ENCODE results near the gene MTA3.
"Not testable (repeated sequence)": the region's sequence is repeated elsewhere in the genome, so short reads cannot be mapped to it uniquely, and the experiment has no call there.

Gene MTA3

GRCh38 chr2:42607101-42607637 lies 38.7 kb downstream of the MTA3 start:
- no peak for DNase-seq (ENCODE audit: low read depth in 2 of 2)

GRCh38 chr2:42613281-42614064 lies 45.0 kb downstream of the MTA3 start:
- no peak for DNase-seq (ENCODE audit: low read depth in 2 of 2)

GRCh38 chr2:42614838-42615237 lies 46.4 kb downstream of the MTA3 start:
- DNase-seq (ENCODE audit: low read depth in 2 of 2), result no peak

- no peak for DNase-seq (ENCODE audit: low read depth in 2 of 2)
These were observed 49.7 kb downstream of the MTA3 start for GRCh38 chr2:42618116-42618515.

- DNase-seq (ENCODE audit: low read depth in 2 of 2), result no peak
These were observed 50.5 kb downstream of the MTA3 start for GRCh38 chr2:42618972-42619371.

- DNase-seq (ENCODE audit: low read depth in 2 of 2), result not testable (repeated sequence)
These were observed 53.2 kb downstream of the MTA3 start for GRCh38 chr2:42621626-42622025.

- DNase-seq (ENCODE audit: low read depth in 2 of 2), result no peak
These were observed 54.7 kb downstream of the MTA3 start for GRCh38 chr2:42622943-42623676.

- DNase-seq (ENCODE audit: low read depth in 2 of 2), result no peak
These were observed 55.6 kb downstream of the MTA3 start for GRCh38 chr2:42624047-42624446.

GRCh38 chr2:42628024-42628423 lies 59.6 kb downstream of the MTA3 start:
- DNase-seq (ENCODE audit: low read depth in 2 of 2), result not testable (repeated sequence)

GRCh38 chr2:42636934-42637333 lies 68.5 kb downstream of the MTA3 start:
- no peak for DNase-seq (ENCODE audit: low read depth in 2 of 2)

- DNase-seq (ENCODE audit: low read depth in 2 of 2), result no peak
These were observed 69.8 kb downstream of the MTA3 start for GRCh38 chr2:42638080-42638784.

GRCh38 chr2:42639340-42640077 lies 71.1 kb downstream of the MTA3 start:
- no peak for DNase-seq (ENCODE audit: low read depth in 2 of 2)

- no peak for DNase-seq (ENCODE audit: low read depth in 2 of 2)
These were observed 71.8 kb downstream of the MTA3 start for GRCh38 chr2:42640261-42640660.

- not testable (repeated sequence) for DNase-seq (ENCODE audit: low read depth in 2 of 2)
These were observed 73.9 kb downstream of the MTA3 start for GRCh38 chr2:42642371-42642770.

- no peak for DNase-seq (ENCODE audit: low read depth in 2 of 2)
These were observed 77.1 kb downstream of the MTA3 start for GRCh38 chr2:42645551-42645950.

GRCh38 chr2:42648796-42649195 lies 80.4 kb downstream of the MTA3 start:
- no peak for DNase-seq (ENCODE audit: low read depth in 2 of 2)

- no peak for DNase-seq (ENCODE audit: low read depth in 2 of 2)
These were observed 82.6 kb downstream of the MTA3 start for GRCh38 chr2:42651057-42651456.

GRCh38 chr2:42652086-42652485 lies 83.7 kb downstream of the MTA3 start:
- DNase-seq (ENCODE audit: low read depth in 2 of 2), result no peak

GRCh38 chr2:42653039-42653438 lies 84.6 kb downstream of the MTA3 start:
- no peak for DNase-seq (ENCODE audit: low read depth in 2 of 2)

GRCh38 chr2:42653908-42654445 lies 85.5 kb downstream of the MTA3 start:
- no peak for DNase-seq (ENCODE audit: low read depth in 2 of 2)

GRCh38 chr2:42658306-42658705 lies 89.9 kb downstream of the MTA3 start:
- no peak for DNase-seq (ENCODE audit: low read depth in 2 of 2)

Data from stimulated activated CD4-positive, alpha-beta T cell treated with anti-CD3 and anti-CD28 coated beads, Interleukin-4, amount 100 ng/mL, for 48 hours (primary cell).